OCI-LY3 (cell line): ENCODE measurements around the gene SH3PXD2A.

Experiments used
- EZH2phosphoT487 ChIP-seq: fragments of 200-600 bp; shearing (Covaris generic); IDR thresholded peaks from 2 replicates; pipeline ENCODE4 v1.6.1; 2018; ENCODE audit warnings: antibody characterized with exemption, mixed run types, low read depth
- TF ChIP-seq, protein P1 (sequence below): fragments of 200-600, 300-600 bp; sonication (generic); IDR thresholded peaks from 2 replicates; pipeline ENCODE4 v1.5.1; 2014; ENCODE audit warnings: antibody characterized with exemption, low read length, low read depth

DNA sequence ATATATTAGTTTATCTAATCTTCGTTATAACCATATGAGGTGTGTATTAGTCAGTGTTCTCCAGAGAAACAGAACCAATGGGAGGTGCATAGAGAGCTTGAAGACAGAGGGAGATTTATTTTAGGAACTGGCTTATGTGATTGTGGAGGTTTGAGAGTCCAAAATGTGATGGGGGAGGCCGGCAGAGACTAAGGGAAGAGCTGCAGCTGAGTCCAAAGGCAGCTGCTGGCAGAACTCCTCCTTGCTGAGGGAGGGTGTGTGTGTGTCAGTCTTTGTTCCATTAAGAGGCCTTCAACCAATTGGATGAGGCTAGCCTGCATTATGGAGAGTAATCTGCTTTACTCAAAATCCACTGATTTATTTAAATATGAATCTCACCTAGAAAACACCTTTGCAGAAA is 165.1 kb downstream of the SH3PXD2A start:
- TF ChIP-seq, protein P1, sequence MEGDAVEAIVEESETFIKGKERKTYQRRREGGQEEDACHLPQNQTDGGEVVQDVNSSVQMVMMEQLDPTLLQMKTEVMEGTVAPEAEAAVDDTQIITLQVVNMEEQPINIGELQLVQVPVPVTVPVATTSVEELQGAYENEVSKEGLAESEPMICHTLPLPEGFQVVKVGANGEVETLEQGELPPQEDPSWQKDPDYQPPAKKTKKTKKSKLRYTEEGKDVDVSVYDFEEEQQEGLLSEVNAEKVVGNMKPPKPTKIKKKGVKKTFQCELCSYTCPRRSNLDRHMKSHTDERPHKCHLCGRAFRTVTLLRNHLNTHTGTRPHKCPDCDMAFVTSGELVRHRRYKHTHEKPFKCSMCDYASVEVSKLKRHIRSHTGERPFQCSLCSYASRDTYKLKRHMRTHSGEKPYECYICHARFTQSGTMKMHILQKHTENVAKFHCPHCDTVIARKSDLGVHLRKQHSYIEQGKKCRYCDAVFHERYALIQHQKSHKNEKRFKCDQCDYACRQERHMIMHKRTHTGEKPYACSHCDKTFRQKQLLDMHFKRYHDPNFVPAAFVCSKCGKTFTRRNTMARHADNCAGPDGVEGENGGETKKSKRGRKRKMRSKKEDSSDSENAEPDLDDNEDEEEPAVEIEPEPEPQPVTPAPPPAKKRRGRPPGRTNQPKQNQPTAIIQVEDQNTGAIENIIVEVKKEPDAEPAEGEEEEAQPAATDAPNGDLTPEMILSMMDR: no peak
- no peak for TF ChIP-seq EZH2phosphoT487
